SK-N-SH (cell line): ENCODE results near the gene IL17REL.

ENCODE experiments used
- TAF1 ChIP-seq: IDR thresholded peaks from 2 replicates; pipeline ENCODE4 v1.6.1; 2012; ENCODE audit warnings: low read depth, mild to moderate bottlenecking, low read length, moderate library complexity, borderline replicate concordance
- TF ChIP-seq, protein P1 (sequence below): fragments of 200-600 bp; sonication (generic); IDR thresholded peaks from 2 replicates; pipeline ENCODE4 v1.6.1; 2017; ENCODE audit warnings: antibody characterized with exemption, mild to moderate bottlenecking, moderate library complexity

DNA sequence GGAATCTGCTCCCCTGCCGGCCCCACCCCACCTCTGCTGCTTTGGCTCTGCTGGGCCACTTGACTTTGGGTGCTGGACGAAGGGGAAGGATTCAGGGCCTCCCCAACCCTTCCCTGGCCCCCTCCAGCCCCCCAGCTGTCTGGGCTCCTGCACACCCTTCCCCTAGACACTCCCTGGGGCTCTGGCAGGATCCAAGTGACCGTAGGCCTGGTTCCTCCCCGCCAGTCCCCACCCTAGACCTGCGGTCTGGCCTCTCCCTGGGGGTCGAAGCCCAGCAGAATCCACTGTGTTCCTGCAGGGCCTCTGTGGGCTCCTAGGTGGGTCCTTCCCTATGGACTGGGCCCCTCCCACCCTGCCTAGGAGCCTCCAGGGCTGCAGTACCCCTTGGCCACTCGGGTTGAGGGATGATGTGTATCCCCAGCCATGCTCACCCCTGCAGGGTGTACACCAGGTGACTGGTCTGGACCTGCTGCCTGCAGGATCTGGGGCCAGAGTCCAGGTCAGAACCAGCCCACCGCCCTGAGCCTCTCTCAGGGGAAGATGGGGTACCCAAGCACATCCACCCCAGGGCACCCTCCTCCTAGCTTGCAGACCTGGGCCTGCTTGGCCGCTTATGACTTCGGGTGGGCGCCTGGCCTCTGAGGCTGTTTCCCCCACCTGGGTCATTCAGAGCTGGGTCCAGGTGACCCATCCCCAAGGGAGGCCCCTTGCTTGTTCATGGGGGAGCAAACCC is 46.4 kb downstream of the IL17REL start:
- no peak for TF ChIP-seq TAF1
- TF ChIP-seq, protein P1, sequence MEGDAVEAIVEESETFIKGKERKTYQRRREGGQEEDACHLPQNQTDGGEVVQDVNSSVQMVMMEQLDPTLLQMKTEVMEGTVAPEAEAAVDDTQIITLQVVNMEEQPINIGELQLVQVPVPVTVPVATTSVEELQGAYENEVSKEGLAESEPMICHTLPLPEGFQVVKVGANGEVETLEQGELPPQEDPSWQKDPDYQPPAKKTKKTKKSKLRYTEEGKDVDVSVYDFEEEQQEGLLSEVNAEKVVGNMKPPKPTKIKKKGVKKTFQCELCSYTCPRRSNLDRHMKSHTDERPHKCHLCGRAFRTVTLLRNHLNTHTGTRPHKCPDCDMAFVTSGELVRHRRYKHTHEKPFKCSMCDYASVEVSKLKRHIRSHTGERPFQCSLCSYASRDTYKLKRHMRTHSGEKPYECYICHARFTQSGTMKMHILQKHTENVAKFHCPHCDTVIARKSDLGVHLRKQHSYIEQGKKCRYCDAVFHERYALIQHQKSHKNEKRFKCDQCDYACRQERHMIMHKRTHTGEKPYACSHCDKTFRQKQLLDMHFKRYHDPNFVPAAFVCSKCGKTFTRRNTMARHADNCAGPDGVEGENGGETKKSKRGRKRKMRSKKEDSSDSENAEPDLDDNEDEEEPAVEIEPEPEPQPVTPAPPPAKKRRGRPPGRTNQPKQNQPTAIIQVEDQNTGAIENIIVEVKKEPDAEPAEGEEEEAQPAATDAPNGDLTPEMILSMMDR = no peak
